Measurements from ENCODE around the gene RBCK1. TPM values are rescaled to one million over a fixed set of nuclear protein-coding genes. Genes with fewer than 3 reads are reported as not detected.

Gene RBCK1
- total and polyA plus RNA-seq, 2 donors (not counting 3 experiments of a cell fraction or from before 2014, with no cell fraction given), result 80.4 to 82.7 TPM

DNA sequence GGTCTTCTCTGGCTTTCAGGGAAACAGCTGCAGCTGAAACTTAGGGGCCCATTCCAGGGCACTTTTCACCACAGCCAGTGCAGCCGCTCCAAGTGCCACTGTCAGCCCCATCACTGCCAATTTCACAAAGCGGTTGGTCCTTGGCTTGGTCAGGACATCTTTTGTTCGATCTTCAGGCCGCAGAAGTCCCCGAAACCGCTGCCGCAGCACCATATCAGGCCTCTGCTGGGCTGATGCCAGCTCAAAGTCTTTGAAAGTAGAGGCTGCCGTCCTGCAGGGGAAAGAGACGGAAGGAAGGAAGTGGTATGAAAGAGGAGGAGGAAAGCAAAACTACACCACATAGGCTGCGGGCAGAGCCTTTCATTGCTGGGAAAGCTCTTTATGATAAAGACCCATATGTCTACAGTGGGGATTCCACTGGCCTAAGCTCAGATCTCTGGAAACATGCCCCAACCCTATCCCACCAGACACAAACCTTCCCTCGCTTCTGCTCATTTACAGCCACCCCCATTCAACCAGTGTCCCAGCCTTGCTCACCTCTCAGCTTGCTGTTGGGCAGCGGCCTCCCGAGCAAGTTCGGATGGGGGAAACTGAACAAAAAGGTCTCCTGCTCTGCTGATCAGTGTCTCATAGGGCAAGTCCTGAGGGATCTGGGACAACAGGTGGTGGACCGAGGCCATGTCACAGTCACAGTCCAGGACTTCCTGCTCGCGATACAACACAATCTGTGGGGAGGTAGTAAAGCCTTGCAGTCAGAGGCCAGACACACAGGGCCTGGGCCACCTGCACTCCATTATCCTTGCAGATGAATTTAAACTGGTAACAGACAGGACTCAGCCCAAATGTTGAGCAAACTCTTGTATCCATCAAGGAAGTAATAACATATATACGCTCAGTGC, 30.7 kb downstream of the RBCK1 start:
- H3K27ac ChIP-seq (ENCODE audit: insufficient read depth, low read depth, low read length), result peak overlapping the region; percentile 4
- peak; percentile 91 for FAIRE-seq
- TF ChIP-seq, protein P1, sequence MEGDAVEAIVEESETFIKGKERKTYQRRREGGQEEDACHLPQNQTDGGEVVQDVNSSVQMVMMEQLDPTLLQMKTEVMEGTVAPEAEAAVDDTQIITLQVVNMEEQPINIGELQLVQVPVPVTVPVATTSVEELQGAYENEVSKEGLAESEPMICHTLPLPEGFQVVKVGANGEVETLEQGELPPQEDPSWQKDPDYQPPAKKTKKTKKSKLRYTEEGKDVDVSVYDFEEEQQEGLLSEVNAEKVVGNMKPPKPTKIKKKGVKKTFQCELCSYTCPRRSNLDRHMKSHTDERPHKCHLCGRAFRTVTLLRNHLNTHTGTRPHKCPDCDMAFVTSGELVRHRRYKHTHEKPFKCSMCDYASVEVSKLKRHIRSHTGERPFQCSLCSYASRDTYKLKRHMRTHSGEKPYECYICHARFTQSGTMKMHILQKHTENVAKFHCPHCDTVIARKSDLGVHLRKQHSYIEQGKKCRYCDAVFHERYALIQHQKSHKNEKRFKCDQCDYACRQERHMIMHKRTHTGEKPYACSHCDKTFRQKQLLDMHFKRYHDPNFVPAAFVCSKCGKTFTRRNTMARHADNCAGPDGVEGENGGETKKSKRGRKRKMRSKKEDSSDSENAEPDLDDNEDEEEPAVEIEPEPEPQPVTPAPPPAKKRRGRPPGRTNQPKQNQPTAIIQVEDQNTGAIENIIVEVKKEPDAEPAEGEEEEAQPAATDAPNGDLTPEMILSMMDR (IDR thresholded peaks at IDR 0.05; ENCODE audit: extremely low read depth in 1 of 2, insufficient read depth in 1 of 2, low read depth in 1 of 2, low read length in 2 of 2), result no peak
- TF ChIP-seq POLR2AphosphoS5 (IDR thresholded peaks at IDR 0.05; ENCODE audit: insufficient read depth, low read depth, low read length), result no peak
- no peak for TF ChIP-seq FOS (IDR thresholded peaks at IDR 0.05; ENCODE audit: borderline replicate concordance, insufficient read depth, low read length)
- TF ChIP-seq EZH2 (IDR thresholded peaks at IDR 0.05; ENCODE audit: borderline replicate concordance, low read depth, low read length, severe bottlenecking), result no peak
- TF ChIP-seq POLR2A (IDR thresholded peaks at IDR 0.05; ENCODE audit: low read depth, low read length), result no peak
- TF ChIP-seq JUN (IDR thresholded peaks at IDR 0.05; ENCODE audit: borderline replicate concordance, insufficient read depth, insufficient read length, low read depth), result no peak
- no peak for TF ChIP-seq GATA2 (IDR thresholded peaks at IDR 0.05; ENCODE audit: insufficient read depth, insufficient read length, low read depth, low read length)
- TF ChIP-seq, protein P2, sequence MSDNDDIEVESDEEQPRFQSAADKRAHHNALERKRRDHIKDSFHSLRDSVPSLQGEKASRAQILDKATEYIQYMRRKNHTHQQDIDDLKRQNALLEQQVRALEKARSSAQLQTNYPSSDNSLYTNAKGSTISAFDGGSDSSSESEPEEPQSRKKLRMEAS (IDR thresholded peaks at IDR 0.05; ENCODE audit: insufficient read depth, insufficient read length), result no peak
- TF ChIP-seq MYC (IDR thresholded peaks at IDR 0.05; ENCODE audit: low read depth, low read length), result no peak
- POLR2A ChIA-PET, result no interaction called here
- H3K79me2 ChIP-seq (ENCODE audit: control insufficient read depth, insufficient read depth, low read length), result no peaks in the 10 kb centered on the region
- H3K36me3 ChIP-seq (ENCODE audit: control insufficient read depth in 2 of 2, extremely low read depth in 1 of 2, insufficient read depth in 2 of 2, low read length in 2 of 2), result peaks cover 7 to 31% of the 10 kb centered on the region in 2 experiments
- no peak overlapping the region for H2AFZ ChIP-seq (ENCODE audit: low read depth, low read length)
- BruUV-seq (replicated peaks), result no TSS peak
- H3K4me1 ChIP-seq (ENCODE audit: control insufficient read depth, extremely low read depth, insufficient read depth, low read length), result peaks cover 16% of the 10 kb centered on the region
- intact Hi-C loops (cut with micrococcal nuclease) (no loop called here), dilution Hi-C loops (cut with MboI; ENCODE audit: extremely low pct_ligation_motif_present, low sequenced_read_pairs) (no loop called here)
- H3K9me1 ChIP-seq (replicated peaks; ENCODE audit: control insufficient read depth, extremely low read depth, insufficient read depth, low read length), result no peaks in the 10 kb centered on the region
- H3K4me2 ChIP-seq (ENCODE audit: insufficient read depth, low read length), result peak overlapping the region; percentile 4
- H3K9me3 ChIP-seq (replicated peaks; ENCODE audit: control insufficient read depth, insufficient read depth, low read length), result no peaks in the 10 kb centered on the region
- CTCF ChIA-PET, result interaction anchor here (0.6 to 1.7 kb wide), 12 partner anchors 10 to 300 kb away, joined by 3 to 11 read pairs (median 4); partner anchors contain the start of genes NRSN2 and TRIB3
- H3K4me3 ChIP-seq (replicated peaks in 1 of 3; ENCODE audit: insufficient read depth in 1 of 3, low read depth in 1 of 3, low read length in 3 of 3), result no peak overlapping the region
- no peaks in the 10 kb centered on the region for H4K20me1 ChIP-seq (replicated peaks; ENCODE audit: control insufficient read depth, extremely low read depth, insufficient read depth, low read length)
- H3K9ac ChIP-seq (replicated peaks; ENCODE audit: extremely low read depth, insufficient read depth, low read length), result no peak overlapping the region
- peak; percentile 55 for DNase-seq (ENCODE audit: low read depth, low spot score)
- no peaks in the 10 kb centered on the region for H3K27me3 ChIP-seq (ENCODE audit: control insufficient read depth in 2 of 2, insufficient read depth in 2 of 2, low read length in 2 of 2)

All from endothelial cell of umbilical vein (primary cell).